Activated CD8-positive, alpha-beta memory T cell treated with anti-CD3 and anti-CD28 coated beads, Interleukin-2, amount 50 U/mL, for 1 hour (primary cell): Measurements from ENCODE around the gene DDX60.
"Not testable (repeated sequence)": the region's sequence is repeated elsewhere in the genome, so short reads cannot be mapped to it uniquely, and the experiment has no call there.

Experiments
- DNase-seq: peaks from one replicate; pipeline ENCODE4 v3.0.0-alpha.2; 2020; ENCODE audit errors: extremely low read depth

Gene DDX60, protein sequence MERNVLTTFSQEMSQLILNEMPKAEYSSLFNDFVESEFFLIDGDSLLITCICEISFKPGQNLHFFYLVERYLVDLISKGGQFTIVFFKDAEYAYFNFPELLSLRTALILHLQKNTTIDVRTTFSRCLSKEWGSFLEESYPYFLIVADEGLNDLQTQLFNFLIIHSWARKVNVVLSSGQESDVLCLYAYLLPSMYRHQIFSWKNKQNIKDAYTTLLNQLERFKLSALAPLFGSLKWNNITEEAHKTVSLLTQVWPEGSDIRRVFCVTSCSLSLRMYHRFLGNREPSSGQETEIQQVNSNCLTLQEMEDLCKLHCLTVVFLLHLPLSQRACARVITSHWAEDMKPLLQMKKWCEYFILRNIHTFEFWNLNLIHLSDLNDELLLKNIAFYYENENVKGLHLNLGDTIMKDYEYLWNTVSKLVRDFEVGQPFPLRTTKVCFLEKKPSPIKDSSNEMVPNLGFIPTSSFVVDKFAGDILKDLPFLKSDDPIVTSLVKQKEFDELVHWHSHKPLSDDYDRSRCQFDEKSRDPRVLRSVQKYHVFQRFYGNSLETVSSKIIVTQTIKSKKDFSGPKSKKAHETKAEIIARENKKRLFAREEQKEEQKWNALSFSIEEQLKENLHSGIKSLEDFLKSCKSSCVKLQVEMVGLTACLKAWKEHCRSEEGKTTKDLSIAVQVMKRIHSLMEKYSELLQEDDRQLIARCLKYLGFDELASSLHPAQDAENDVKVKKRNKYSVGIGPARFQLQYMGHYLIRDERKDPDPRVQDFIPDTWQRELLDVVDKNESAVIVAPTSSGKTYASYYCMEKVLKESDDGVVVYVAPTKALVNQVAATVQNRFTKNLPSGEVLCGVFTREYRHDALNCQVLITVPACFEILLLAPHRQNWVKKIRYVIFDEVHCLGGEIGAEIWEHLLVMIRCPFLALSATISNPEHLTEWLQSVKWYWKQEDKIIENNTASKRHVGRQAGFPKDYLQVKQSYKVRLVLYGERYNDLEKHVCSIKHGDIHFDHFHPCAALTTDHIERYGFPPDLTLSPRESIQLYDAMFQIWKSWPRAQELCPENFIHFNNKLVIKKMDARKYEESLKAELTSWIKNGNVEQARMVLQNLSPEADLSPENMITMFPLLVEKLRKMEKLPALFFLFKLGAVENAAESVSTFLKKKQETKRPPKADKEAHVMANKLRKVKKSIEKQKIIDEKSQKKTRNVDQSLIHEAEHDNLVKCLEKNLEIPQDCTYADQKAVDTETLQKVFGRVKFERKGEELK (N-terminal part only)

GRCh38 chr4:168318266-168318895 is at the start of gene DDX60:
TSS of gene DDX60 (minus strand) at chr4:168318752. CDS start at chr4:168311259, 7,493 bp downstream.
- peak; percentile 62 for DNase-seq

DNA sequence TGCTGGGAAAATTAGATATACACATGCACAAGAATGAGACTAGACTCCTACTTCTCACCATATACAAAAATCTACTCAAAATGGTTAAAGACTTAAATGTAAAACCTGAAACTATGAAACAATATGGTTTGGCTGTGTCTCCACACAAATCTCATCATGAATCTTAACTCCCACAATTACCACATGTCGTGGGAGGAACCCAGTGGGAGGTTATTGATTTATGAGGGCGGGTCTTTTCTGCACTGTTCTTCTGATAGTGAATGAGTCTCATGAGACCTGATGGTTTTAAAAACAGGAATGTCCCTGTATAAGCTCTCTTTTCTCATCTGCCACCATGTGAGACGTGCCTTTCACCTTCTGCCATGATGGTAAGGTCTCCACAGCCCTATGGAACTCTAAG is 48.5 kb upstream of the DDX60 start:
- no peak for DNase-seq

GRCh38 chr4:168362025-168362401 is 43.5 kb upstream of the DDX60 start:
- DNase-seq = no peak

GRCh38 chr4:168361365-168362024 is 42.9 kb upstream of the DDX60 start:
- no peak for DNase-seq

DNA sequence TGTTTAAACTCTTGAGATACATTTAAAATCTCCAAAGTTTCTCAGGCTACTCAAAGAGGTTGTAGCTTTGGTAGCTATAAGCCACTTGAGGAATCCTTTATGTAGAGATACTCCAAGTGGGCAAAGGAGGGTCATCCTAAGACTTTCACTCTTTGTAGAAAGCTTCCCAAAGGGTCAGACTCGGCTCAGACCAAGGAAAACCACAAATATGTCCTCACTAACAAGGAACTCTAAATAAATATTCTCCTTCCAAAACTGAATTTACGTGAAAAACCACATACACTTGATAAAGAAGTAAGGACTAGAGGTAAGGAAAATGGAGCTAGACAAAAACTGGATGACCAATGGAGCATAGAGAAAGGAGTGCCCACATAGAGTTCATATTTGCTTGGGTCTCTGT is 41.7 kb upstream of the DDX60 start:
- no peak for DNase-seq

DNA sequence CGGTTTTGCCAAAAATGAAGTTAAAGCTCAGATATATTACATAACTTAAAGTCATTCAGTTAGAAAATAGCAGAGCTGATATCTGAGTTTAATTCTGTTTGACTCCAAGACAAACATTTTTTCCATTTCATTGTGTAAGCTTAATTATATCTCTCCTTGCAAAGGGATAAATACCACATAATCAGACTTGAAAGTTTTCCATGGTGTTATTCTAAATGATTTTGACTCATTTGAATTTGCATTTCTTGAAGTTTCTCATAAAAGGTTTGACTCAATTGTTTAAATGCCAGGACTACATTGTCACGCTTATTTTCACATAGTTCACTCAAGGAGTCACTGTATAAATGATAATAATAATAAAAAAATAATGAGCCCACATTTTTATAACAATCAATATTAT is 39.4 kb upstream of the DDX60 start:
- DNase-seq = no peak

DNA sequence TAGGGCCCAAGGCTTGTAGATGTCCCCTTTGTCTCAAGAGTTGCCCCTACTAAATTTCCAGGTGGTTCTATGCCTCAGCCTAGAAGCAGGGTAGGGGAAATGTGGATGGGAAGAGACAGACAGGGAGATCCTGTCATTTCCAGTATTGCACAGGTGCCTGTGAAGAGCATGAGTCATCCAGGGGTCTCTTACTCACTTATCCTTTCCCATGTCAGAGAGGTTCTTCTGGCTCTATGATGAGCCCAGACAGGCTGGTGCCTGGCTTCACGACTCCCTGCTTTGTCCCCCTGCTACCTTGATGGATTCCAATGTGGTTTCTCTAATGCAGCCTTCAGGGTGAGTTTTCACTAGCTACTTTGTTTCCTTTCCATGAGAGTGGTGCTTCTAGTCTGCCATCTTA is 35.2 kb upstream of the DDX60 start:
- no peak for DNase-seq

- DNase-seq = no peak
These were observed 19.0 kb upstream of the DDX60 start for GRCh38 chr4:168337550-168337940.

GRCh38 chr4:168336837-168337549 is 18.4 kb upstream of the DDX60 start:
- no peak for DNase-seq

DNA sequence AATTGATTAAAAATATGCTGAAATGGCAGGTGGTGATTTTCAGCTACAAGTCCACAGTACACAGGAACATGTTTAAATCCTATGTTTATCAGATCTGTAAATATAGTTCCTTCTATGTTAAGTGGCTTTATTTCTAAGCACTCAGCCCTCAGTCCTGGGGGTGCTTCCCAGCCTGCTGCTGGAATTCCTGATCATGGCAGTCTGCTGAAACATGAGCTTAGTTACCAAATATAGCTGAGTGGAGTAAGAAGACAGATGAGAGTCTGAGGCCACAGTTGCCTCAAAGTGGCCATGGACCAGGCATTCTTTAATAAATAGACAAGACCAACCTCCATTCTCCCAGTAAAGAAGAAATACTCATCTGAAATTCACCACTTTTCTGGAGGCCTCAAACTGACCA is 17.1 kb upstream of the DDX60 start:
- no peak for DNase-seq

- no peak for DNase-seq
These were observed 15.5 kb upstream of the DDX60 start for GRCh38 chr4:168334053-168334452.

DNA sequence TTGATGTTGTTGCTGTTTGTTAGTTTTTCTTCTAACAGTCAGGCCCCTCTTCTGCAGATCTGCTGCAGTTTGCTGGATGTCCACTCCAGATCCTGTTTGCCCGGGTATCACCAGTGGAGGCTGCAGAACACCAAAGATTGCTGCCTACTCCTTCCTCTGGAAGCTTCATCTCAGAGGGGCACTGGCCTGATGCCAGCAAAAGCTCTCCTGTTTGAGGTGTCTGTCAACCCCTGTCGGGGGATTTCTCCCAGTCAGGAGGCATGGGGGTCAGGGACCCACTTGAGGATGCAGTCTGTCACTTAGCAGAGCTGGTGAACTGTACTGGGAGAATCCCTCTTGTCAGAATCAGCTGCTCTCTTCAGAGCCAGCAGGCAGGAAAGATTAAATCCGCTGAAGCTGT is 12.0 kb upstream of the DDX60 start:
- DNase-seq = not testable (repeated sequence)

DNA sequence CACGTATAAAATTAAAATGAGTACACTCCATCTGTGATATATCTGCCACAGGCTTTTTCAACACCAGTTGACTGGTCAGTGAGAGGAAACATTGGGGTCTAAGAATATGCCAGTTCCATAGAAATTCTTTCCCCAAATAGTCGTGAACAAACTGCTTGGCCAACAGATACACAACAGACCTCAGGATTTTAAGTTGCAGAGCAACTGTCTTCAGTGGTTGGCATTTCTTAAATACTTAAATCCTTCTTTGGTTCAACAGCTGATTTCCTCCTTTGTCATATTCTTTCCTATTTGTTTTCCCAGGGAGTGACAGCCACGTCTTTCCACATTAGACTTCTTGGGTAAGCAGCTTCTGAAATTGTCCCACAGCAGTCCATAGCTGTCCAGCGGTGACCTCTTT is 7.0 kb upstream of the DDX60 start:
- no peak for DNase-seq

DNA sequence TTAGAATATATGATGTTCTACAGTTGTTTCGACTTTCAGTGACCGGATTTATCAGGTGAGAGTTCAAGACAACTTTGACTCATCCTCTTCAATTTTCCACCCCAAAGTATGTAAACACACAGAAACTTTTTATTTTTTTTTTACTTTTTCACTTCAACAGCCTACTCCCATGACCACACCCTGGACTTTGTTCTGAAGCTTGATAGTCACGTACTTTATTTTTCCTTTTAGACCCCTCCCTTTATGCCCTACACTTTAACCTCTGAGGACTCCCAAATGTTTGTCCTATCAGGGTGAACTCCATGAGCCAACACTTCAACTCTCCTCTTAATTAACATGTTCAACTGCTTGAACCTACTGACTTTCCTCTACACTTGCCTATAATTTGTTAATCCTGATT is 2.5 kb upstream of the DDX60 start:
- DNase-seq = no peak

DNA sequence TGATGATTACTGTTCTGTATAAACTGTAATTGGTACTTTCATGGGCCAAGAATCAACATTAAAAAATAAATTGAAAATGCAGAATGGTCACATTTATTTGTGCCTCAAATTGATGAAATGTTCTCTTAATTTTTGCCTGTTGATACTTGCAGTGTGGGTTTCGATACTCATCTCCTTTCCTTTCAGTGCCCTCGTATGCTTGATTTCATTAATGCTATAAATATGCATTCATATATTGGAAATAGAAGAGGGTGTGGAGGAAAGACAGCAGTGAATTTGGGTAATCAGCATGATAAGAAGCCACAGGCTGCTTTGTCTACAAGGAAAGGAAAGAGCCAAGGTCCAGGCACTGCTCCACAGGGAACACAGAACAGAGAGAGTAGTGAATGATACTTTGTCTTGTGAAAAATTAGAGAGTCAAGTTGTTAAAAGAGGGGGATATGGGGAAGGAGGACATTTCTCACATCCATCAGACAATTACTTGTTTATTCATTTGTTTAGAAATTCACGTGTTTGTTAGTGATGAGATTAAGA is 1.0 kb upstream of the DDX60 start:
- DNase-seq = no peak

DNA sequence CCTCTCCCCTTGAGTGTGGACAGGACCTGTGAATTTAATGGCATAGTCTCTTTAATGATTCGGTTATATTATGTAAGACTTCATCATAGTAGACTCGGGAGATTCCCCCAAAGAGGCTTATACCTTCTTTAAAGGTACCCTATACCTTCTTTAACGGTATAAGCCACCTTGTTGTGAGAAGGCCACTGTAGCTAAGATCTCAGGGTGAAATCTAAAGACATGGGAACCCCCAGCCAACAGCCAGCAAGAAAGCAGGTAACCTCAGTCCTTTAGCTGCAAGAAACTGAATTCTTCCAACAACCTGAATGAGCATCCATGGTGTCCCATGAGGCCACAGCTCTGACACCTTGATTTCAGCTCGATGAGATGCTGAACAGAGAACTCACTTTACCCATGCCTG is 931 bp downstream of the DDX60 start:
- DNase-seq = no peak

DNA sequence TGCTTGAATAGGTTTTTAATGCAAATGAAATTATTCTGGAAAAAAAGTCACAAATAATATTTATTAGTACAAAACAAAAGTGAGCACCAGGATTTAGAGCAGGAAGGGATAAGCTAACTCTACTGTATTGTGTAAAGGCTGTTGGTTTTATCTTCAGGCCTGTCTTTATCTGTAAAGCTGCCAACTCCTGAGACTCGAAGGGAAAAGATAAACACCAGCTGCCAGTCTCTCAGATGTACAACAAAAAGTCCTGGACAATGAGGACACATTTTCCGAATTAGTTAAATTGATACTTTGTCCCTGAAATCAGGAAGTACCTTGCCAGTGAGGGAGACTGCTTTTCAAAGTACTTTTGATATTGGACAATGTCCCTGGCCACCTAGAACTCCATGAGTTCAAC is 8.8 kb downstream of the DDX60 start:
- no peak for DNase-seq

GRCh38 chr4:168308912-168309311 is 9.6 kb downstream of the DDX60 start:
- no peak for DNase-seq

GRCh38 chr4:168306476-168306875 is 12.1 kb downstream of the DDX60 start:
- no peak for DNase-seq

GRCh38 chr4:168304744-168305459 is 13.7 kb downstream of the DDX60 start:
- no peak for DNase-seq
